Esophagus (tissue), 2 donors: ENCODE data around the gene DRAP1. TPM values are rescaled to one million over a fixed set of nuclear protein-coding genes. Genes with fewer than 3 reads are reported as not detected.

Experiments
- H3K27ac ChIP-seq, 2 donors: one replicate each; pipeline ENCODE4 v1.5.1; 2013; ENCODE audit warnings: low read depth in 2 of 2, mild to moderate bottlenecking in 2 of 2, inconsistent platforms in 1 of 2, low read length in 1 of 2, moderate library complexity in 1 of 2
- H3K27me3 ChIP-seq, 2 donors: one replicate each; pipeline ENCODE4 v1.6.1; 2013; ENCODE audit warnings: low read length in 2 of 2, control low read depth in 1 of 2, mild to moderate bottlenecking in 1 of 2; ENCODE audit not compliant: insufficient read depth in 2 of 2, control insufficient read depth in 1 of 2
- H3K36me3 ChIP-seq, 2 donors: one replicate each; pipeline ENCODE4 v1.6.1; 2013; ENCODE audit warnings: low read length in 1 of 2; ENCODE audit not compliant: control insufficient read depth in 2 of 2, insufficient read depth in 2 of 2
- H3K4me1 ChIP-seq, 2 donors: one replicate each; pipeline ENCODE4 v1.6.1; 2013; ENCODE audit warnings: low read length in 1 of 2; ENCODE audit not compliant: control insufficient read depth in 2 of 2, insufficient read depth in 2 of 2
- H3K4me3 ChIP-seq, 2 donors: one replicate each; pipeline ENCODE4 v1.5.1; 2013; ENCODE audit warnings: low read length in 2 of 2, mild to moderate bottlenecking in 2 of 2, low read depth in 1 of 2, moderate library complexity in 1 of 2
- H3K9me3 ChIP-seq, 2 donors: one replicate each; pipeline ENCODE4 v1.6.1; 2013; ENCODE audit warnings: mild to moderate bottlenecking in 2 of 2, low read depth in 1 of 2, low read length in 1 of 2, moderate library complexity in 1 of 2; ENCODE audit not compliant: control insufficient read depth in 2 of 2, insufficient read depth in 1 of 2
- WGBS, 2 donors: extraction: QIAGEN DNeasy Blood & Tissue Kit; methylation state at CpG; one replicate each; pipeline ENCODE4 v1.1.7; 2013; 5-methylcytosine and 5-hydroxymethylcytosine counted together
- polyA plus RNA-seq, 2 donors: library from polyadenylated mRNA; stranded (reverse); fragments of 200-250 nt; gene quantifications; one replicate each; pipeline ENCODE4 v1.2.3, GENCODE V29; 2013
- donor health status: healthy with polysubstance abuse.
- donor health status: Bipolar disorder and iron deficiency.

DRAP1 gene
- polyA plus RNA-seq, 2 donors = 89.6 to 103 TPM

DNA sequence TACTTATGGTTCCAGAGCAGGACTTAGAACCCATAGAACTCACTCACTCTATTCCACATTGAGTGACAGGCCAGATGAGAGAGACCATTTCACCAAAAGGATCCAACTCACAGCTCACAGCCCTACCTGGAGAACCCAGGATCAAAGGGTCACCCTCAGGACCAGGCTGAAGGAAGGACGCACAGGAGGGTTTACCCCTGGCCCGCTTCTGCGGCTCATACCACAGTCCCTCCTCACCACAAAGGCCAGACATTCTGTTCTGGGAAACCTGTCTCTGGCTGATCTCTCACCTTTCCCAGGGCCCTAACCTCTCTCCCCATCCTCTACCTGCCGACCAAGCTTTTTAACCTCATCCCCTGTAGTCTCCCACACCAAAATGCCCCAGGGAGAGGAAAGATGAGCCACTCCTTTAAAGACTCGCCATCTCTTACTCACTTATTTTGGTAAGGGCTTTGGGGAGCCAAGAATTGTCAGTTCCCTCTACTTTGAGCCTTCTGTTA, 23.7 kb upstream of the DRAP1 start:
- Histone ChIP-seq H3K36me3 (no peaks in the 10 kb centered on the region), H3K27me3 (no peaks in the 10 kb centered on the region), H3K27ac (no peak overlapping the region), H3K4me1 (peaks cover 7 to 15% of the 10 kb centered on the region in 2 donors), H3K4me3 (no peak overlapping the region), H3K9me3 (no peaks in the 10 kb centered on the region)
- 86 to 88% methylated on average over 5 of the region's 5 CpGs for WGBS, 2 donors

- H3K27me3 ChIP-seq = no peaks in the 10 kb centered on the region
- H3K4me3 ChIP-seq = no peak overlapping the region
- no peaks in the 10 kb centered on the region for H3K9me3 ChIP-seq
- 87 to 91% methylated on average over 14 of the region's 14 CpGs for WGBS, 2 donors
- H3K36me3 ChIP-seq = no peaks in the 10 kb centered on the region
- no peak overlapping the region for H3K27ac ChIP-seq
- H3K4me1 ChIP-seq = peaks cover 7 to 13% of the 10 kb centered on the region in 2 donors
These were observed 22.9 kb upstream of the DRAP1 start for GRCh38 chr11:65896034-65896999.

- 72 to 81% methylated on average over 4 of the region's 4 CpGs for WGBS, 2 donors
- Histone ChIP-seq H3K9me3 (no peaks in the 10 kb centered on the region), H3K27me3 (no peaks in the 10 kb centered on the region), H3K36me3 (no peaks in the 10 kb centered on the region), H3K27ac (no peak overlapping the region), H3K4me3 (no peak overlapping the region), H3K4me1 (peaks cover 2 to 8% of the 10 kb centered on the region in 2 donors)
These were observed 22.2 kb upstream of the DRAP1 start for GRCh38 chr11:65897020-65897471.

DNA sequence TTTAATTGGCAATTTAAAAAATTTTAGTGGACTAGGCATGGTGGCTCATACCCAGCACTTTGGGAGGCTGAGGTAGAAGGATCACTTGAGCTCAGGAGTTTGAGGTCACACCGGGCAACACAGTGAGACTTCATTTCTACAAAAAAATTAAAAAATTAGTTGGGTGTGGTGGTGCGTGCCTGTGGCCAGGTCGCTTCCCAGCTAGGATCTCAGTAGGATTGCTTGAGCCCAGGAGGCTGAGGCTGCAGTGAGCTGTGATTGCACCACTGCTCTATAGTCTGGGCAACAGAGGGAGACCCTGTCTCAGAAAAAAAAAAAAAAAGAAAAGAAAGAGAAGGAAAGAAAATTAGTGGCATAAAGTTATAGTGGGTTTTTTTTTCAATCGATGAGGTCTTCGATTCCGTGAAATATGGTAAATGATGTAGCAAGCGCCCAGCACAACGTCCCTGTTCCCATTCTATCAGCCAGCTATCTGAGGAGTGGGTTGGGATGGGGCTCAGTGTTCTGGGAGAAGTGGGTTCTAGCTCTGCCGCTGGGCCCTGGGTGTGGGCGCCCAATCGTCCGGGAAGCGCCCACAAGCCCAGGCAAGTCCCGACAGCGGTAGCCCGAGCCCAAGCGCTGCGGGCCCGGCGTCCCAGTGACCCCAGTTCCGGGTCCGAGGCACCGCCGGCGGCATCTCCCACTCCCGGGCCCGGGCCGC, 20.4 kb upstream of the DRAP1 start:
- peak overlapping the region; percentile 40 to 96 for H3K27ac ChIP-seq
- H3K9me3 ChIP-seq = no peaks in the 10 kb centered on the region
- H3K4me3 ChIP-seq = peak overlapping the region; percentile 59 to 69
- 23 to 30% methylated on average over 21 to 28 of the region's 28 CpGs for WGBS, 2 donors
- no peaks in the 10 kb centered on the region for H3K36me3 ChIP-seq
- peaks cover 2 to 10% of the 10 kb centered on the region in 2 donors for H3K4me1 ChIP-seq
- H3K27me3 ChIP-seq = no peaks in the 10 kb centered on the region

GRCh38 chr11:65899356-65900124, 19.7 kb upstream of the DRAP1 start:
- Histone ChIP-seq H3K27ac (peak overlapping the region; percentile 89 to 96), H3K27me3 (no peaks in the 10 kb centered on the region)
- WGBS, 2 donors = 1 to 2% methylated on average over 57 to 78 of the region's 78 CpGs

DNA sequence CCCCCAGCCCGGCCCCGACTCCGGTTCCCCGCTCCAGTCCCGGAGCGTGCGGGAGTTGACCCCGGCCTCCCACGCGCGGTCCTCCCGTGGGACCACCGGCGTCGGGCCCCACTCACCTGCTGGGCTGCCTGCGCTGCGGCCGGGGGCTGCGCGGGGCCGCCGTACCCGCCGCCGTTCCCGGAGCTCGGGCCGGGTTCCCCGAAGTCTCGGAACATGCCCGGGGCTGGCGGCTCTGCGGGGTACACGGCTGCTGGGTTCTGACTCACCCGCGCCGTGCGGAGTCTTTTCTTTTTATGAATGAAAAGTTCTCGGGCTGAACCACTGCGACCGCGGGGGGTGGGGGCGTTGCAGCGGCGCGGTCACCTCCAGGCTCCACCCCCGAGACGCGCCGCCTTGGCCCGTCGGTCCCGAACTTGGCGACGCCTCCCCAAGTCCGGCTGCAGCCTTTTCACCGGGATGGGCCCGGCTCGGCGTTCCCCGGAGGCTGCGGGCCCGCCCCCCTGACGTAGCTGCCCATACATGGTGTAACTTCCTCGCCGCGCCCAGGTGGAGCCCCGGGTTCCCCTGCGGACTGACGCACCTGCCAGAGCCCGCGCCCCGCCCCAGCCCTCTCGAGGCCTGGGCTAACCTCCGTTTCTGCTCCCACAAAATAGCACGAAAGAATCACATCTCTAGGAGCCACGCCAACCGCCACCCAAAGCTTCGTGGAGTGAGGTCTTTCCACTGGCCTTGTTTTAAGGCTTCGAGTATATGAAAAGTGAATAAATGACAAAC, 18.9 kb upstream of the DRAP1 start, which contains the start of gene FOSL1:
Gene FOSL1 (minus strand): TSS at position 264 of the 774 bp plus-strand sequence. CDS start 49 bp downstream, at position 215.
- no peaks in the 10 kb centered on the region for H3K36me3 ChIP-seq
- no peaks in the 10 kb centered on the region for H3K27me3 ChIP-seq
- WGBS, 2 donors = 2% methylated on average over 69 to 80 of the region's 80 CpGs
- peaks cover 0 to 10% of the 10 kb centered on the region in 2 donors for H3K4me1 ChIP-seq
- no peaks in the 10 kb centered on the region for H3K9me3 ChIP-seq
- peak within 1 kb of the TSS; percentile 89 to 96 for H3K27ac ChIP-seq
- peak within 1 kb of the TSS; percentile 59 to 69 for H3K4me3 ChIP-seq

More at GRCh38 chr11:65899356-65900124, 19.7 kb upstream of the DRAP1 start:
- H3K9me3 ChIP-seq = no peaks in the 10 kb centered on the region
- peaks cover 0 to 10% of the 10 kb centered on the region in 2 donors for H3K4me1 ChIP-seq
- no peaks in the 10 kb centered on the region for H3K36me3 ChIP-seq
- peak overlapping the region; percentile 59 to 69 for H3K4me3 ChIP-seq

DNA sequence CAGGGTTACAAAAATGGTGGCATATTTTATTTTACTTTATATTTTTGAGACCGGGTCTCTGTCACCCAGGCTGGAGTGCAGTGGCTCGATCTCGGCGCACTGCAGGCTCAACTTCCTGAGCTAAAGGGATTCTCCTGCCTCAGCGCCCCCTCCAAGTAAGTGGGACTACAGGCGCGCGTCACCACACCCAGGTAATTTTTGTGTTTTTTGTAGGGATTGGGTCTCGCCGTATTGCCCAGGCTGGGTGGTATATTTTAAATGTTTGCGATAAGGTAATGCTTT, 18.4 kb upstream of the DRAP1 start:
- H3K27me3 ChIP-seq = no peaks in the 10 kb centered on the region

GRCh38 chr11:65903068-65903481, 16.2 kb upstream of the DRAP1 start:
- Histone ChIP-seq H3K36me3 (no peaks in the 10 kb centered on the region), H3K27ac (peak overlapping the region in 1 of 2 donors; percentile 40)

More for the DNA sequence above, 18.4 kb upstream of the DRAP1 start:
- Histone ChIP-seq H3K36me3 (no peaks in the 10 kb centered on the region), H3K9me3 (no peaks in the 10 kb centered on the region), H3K4me1 (peaks cover 0 to 10% of the 10 kb centered on the region in 2 donors), H3K27ac (peak overlapping the region; percentile 89 to 96), H3K4me3 (peak overlapping the region in 1 of 2 donors; percentile 69)
- 72 to 76% methylated on average over 11 of the region's 11 CpGs for WGBS, 2 donors

More at GRCh38 chr11:65903068-65903481, 16.2 kb upstream of the DRAP1 start:
- no peaks in the 10 kb centered on the region for H3K9me3 ChIP-seq
- WGBS, 2 donors = 27 to 35% methylated on average over 5 of the region's 5 CpGs
- H3K4me1 ChIP-seq = peaks cover 0 to 10% of the 10 kb centered on the region in 2 donors
- H3K4me3 ChIP-seq = no peak overlapping the region
- H3K27me3 ChIP-seq = no peaks in the 10 kb centered on the region
